ENCODE data around the gene NFATC1. TPM values are rescaled to one million over a fixed set of nuclear protein-coding genes. Genes with fewer than 3 reads are reported as not detected.

NFATC1 gene
- total RNA-seq, 1 donor from 2014 or later = 18.3 TPM

DNA sequence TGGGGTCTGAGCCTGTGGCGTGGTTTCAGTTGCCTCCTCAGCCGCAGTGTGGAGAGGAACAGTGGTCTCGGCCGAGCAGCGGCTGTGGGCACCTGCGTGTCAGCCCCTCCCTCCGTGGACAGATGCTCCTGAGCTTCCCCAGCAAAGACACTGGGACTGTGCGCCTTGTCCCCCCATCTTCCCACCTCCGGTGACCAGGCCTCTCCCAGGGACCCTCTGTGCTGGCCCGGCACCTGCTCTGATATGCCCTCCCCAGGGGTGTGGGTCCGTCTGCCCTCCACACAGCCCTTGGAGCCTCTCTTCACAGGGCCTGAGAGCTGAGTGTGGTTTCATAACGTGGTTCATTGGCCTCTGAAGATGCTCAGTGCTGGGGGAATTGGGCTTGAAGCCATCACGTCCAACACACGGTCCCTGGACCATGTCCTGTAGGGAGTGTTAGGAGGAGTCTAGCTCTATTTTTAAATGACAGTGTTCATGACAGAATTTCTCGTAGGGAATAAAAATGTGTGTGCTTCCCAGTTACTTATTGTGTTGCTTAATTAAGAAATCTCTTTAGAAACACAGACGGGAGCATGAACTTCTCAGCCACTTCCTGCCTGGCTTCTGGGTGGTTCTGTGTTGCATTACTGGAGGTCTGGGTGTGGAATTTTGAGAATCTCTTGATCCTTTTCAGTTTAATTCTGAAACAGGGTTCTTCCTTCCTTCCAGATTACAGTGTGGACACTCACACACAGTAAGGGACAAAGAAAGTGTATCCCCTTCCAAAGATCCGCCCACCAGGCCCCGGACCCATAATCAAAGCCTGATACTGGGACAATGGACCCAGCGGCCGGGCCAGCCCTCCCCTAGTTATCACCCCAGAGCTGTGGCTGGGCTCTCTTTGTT lies 110.7 kb downstream of the NFATC1 start:
- Histone ChIP-seq H3K27ac (replicated peaks) (peak overlapping the region; percentile 97), H3K36me3 (no peaks in the 10 kb centered on the region), H3K27me3 (ENCODE audit: low read depth) (no peaks in the 10 kb centered on the region), H3K4me1 (peaks cover 36% of the 10 kb centered on the region), H3K9me3 (replicated peaks) (no peaks in the 10 kb centered on the region), H3K4me3 (peak overlapping the region; percentile 62)
- TF ChIP-seq, protein P1, sequence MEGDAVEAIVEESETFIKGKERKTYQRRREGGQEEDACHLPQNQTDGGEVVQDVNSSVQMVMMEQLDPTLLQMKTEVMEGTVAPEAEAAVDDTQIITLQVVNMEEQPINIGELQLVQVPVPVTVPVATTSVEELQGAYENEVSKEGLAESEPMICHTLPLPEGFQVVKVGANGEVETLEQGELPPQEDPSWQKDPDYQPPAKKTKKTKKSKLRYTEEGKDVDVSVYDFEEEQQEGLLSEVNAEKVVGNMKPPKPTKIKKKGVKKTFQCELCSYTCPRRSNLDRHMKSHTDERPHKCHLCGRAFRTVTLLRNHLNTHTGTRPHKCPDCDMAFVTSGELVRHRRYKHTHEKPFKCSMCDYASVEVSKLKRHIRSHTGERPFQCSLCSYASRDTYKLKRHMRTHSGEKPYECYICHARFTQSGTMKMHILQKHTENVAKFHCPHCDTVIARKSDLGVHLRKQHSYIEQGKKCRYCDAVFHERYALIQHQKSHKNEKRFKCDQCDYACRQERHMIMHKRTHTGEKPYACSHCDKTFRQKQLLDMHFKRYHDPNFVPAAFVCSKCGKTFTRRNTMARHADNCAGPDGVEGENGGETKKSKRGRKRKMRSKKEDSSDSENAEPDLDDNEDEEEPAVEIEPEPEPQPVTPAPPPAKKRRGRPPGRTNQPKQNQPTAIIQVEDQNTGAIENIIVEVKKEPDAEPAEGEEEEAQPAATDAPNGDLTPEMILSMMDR (IDR thresholded peaks at IDR 0.05; ENCODE audit: borderline replicate concordance) = no peak
- peak; percentile 69 for DNase-seq
- intact Hi-C loops (cut with micrococcal nuclease) = no loop called here

DNA sequence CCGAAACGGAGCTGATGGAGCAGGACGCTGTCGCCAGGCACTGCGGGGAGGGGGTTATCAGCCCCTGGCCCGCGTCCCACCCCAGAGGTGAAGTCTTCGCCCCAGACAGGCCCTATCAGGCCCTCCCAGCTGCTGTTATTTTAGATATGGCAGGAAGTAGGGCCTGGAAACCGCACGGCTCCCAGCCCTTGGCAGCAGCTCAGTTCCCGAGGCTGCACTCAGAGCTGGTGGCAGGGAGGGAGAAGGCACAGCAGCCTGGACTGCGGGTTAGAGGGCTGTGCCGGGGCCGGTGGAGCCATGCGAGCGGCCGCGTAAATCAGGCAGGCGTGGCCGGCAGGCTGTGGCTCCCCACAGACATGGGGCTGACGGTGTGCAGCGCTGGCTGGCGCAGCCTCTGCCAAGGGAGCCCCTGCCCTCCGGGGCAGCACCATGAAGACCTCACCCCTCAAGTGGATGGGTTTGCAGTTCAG lies 111.4 kb downstream of the NFATC1 start:
- peak; percentile 86 for DNase-seq
- H3K9me3 ChIP-seq (replicated peaks) = no peaks in the 10 kb centered on the region
- H3K27me3 ChIP-seq (ENCODE audit: low read depth) = no peaks in the 10 kb centered on the region
- intact Hi-C loops (cut with micrococcal nuclease) = no loop called here
- H3K4me3 ChIP-seq = peak overlapping the region; percentile 62
- H3K27ac ChIP-seq (replicated peaks) = peak overlapping the region; percentile 97
- peaks cover 36% of the 10 kb centered on the region for H3K4me1 ChIP-seq
- TF ChIP-seq, protein P1 (IDR thresholded peaks at IDR 0.05; ENCODE audit: borderline replicate concordance) = no peak
- H3K36me3 ChIP-seq = no peaks in the 10 kb centered on the region

DNA sequence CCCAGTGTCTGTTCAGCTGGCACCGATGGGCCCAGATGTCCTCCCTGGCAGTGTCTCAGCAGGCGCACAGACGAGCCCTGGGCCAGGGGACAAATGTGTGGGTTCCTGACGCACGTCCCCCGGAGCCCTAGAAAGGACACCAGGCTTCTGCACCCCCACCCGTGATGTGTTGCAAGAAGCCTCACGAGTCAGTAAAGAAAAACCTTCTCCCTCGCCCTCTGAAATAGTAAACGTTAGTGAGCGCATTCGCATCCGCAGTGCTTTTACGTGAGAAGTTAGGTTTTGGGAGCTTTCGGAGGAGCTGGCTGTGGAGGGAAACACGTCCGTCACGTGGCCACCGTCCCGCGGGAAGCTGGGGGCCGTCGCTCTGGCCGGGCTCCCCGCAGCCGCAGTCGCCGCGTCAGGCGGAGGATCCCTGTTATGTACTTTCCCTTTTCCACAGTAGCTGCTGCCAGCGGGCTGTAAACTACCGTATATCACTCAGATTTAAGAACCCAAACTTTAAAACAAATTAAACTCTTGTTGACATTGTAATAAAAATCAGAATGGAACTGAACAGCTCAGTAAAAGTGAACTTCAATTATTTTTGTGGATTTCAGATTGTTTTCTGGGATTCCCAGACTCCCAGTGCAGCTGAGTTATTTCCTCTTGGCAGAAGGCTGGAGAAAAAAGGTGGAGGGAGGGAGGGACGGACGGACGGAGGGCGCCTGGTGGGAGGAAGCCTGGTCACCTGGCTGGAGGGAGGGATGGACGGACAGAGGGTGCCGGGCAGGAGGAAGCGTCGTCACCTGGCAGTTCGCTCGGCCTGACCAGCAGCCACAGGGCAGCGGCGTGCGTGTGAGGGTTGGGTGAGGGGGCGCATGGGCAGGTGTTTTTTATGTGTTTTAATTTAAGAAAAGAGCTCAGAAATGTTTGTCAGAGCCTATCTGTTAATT lies 112.1 kb downstream of the NFATC1 start:
- peak overlapping the region; percentile 97 for H3K27ac ChIP-seq (replicated peaks)
- peak; percentile 86 for DNase-seq
- peak overlapping the region; percentile 62 for H3K4me3 ChIP-seq
- H3K36me3 ChIP-seq = peaks cover 7% of the 10 kb centered on the region
- TF ChIP-seq, protein P1 (IDR thresholded peaks at IDR 0.05; ENCODE audit: borderline replicate concordance) = no peak
- no peaks in the 10 kb centered on the region for H3K9me3 ChIP-seq (replicated peaks)
- H3K4me1 ChIP-seq = peaks cover 36% of the 10 kb centered on the region
- H3K27me3 ChIP-seq (ENCODE audit: low read depth) = no peaks in the 10 kb centered on the region
- intact Hi-C loops (cut with micrococcal nuclease) = no loop called here

DNA sequence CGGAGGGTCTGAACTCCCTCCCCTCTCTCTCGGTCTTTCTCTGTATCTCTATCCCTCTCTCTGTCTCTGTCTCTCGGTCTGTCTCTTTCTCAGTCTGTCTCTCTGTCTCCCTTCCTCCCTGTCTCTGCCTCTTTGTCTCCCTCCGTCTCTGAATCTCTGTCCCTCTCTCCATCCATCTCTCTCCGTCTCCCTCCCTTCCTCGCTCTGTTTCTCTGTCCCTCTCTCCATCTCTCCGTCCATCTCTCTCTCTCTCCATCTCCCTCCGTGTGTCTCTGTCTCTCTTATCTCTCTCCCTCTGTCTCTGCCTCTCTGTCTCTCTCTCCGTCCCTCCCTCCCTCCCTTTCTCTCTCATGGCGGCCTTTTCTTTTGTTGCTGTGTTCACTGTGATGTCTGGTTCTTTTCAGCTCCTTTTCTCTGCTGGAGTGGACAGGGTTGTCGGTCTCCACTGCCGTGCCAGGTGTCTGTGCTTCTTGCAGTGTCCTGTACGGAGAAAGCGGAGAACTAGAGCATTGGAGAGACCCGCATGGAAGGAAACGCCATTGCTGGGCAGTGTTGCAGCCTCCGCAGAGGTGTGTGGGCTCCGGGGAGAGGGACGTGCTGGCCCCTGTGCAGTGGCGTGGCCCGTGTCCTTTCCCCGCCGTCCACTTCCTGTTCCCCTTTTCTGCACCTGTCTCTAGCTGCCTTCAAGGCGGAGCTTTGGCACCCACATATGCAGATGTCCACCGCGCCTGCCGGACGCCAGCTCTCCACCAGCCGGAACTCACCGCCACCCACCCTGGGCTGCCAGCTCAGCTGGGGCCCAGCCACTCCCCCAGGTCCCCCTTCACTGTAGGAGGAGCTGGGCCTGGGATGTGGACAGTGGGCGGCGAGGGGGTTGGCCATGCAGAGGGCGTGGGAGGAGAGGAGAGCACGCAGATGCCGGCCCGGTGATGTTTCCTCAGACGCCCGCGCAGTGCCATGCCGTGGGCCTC lies 113.1 kb downstream of the NFATC1 start:
- DNase-seq = no peak
- intact Hi-C loops (cut with micrococcal nuclease) = no loop called here

More for the DNA sequence above, 113.1 kb downstream of the NFATC1 start:
- peaks cover 36% of the 10 kb centered on the region for H3K4me1 ChIP-seq
- no peaks in the 10 kb centered on the region for H3K9me3 ChIP-seq (replicated peaks)
- peak overlapping the region; percentile 97 for H3K27ac ChIP-seq (replicated peaks)
- TF ChIP-seq, protein P1 (IDR thresholded peaks at IDR 0.05; ENCODE audit: borderline replicate concordance) = no peak
- peak overlapping the region; percentile 62 for H3K4me3 ChIP-seq
- peaks cover 7% of the 10 kb centered on the region for H3K36me3 ChIP-seq
- no peaks in the 10 kb centered on the region for H3K27me3 ChIP-seq (ENCODE audit: low read depth)

Measured in left ventricle myocardium inferior (tissue), 1 donor.